Measurements from ENCODE around the gene RBBP9. TPM values are rescaled to one million over a fixed set of nuclear protein-coding genes. Genes with fewer than 3 reads are reported as not detected.
"Not testable (repeated sequence)": the region's sequence is repeated elsewhere in the genome, so short reads cannot be mapped to it uniquely, and the experiment has no call there.

RBBP9 gene
- total and polyA plus RNA-seq, 10 donors: 2.8 to 13.4 (median 10.2) TPM

DNA sequence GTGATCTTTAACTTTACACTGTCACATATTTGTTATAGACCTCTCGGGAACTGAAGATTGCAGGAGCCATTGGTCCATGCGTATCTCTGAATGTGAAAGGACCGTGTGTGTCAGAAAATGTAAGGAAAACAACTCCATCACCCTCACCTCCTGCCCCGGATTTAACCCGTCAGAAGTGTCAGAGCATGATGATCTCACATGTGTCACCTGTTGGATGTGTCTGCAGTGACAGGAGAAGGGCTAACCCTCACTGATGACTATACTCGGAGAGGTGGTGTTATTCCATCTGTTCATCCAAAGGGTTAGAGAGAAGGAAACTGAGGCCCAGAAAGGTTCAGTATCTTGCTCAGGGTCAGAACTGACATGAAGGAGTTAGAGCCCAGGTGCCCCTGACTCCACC lies 35.6 kb upstream of the RBBP9 start:
- H3K4me1 ChIP-seq: no peaks in the 10 kb centered on the region
- intact Hi-C loops (cut with DNase I; ENCODE audit: low total_unique reads): no loop called here
- no peak overlapping the region for H3K4me3 ChIP-seq
- 83 to 96% (median 94%) methylated on average over 6 of the region's 6 CpGs for WGBS, 5 donors
- no peak overlapping the region for H3K27ac ChIP-seq
- peaks cover 3 to 100% (median 86%) of the 10 kb centered on the region in 6 donors for H3K36me3 ChIP-seq
- TF ChIP-seq POLR2AphosphoS5 (IDR thresholded peaks at IDR 0.05) (no peak), POLR2A (IDR thresholded peaks at IDR 0.05) (no peak)
- TF ChIP-seq, protein P1, sequence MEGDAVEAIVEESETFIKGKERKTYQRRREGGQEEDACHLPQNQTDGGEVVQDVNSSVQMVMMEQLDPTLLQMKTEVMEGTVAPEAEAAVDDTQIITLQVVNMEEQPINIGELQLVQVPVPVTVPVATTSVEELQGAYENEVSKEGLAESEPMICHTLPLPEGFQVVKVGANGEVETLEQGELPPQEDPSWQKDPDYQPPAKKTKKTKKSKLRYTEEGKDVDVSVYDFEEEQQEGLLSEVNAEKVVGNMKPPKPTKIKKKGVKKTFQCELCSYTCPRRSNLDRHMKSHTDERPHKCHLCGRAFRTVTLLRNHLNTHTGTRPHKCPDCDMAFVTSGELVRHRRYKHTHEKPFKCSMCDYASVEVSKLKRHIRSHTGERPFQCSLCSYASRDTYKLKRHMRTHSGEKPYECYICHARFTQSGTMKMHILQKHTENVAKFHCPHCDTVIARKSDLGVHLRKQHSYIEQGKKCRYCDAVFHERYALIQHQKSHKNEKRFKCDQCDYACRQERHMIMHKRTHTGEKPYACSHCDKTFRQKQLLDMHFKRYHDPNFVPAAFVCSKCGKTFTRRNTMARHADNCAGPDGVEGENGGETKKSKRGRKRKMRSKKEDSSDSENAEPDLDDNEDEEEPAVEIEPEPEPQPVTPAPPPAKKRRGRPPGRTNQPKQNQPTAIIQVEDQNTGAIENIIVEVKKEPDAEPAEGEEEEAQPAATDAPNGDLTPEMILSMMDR (IDR thresholded peaks at IDR 0.05 in 8 of 11, conservative IDR thresholded peaks at IDR 0.05 in 3 of 11): no peak
- H3K27me3 ChIP-seq (replicated peaks in 1 of 7): no peaks in the 10 kb centered on the region
- H3K9me3 ChIP-seq: no peaks in the 10 kb centered on the region
- DNase-seq: no peak

DNA sequence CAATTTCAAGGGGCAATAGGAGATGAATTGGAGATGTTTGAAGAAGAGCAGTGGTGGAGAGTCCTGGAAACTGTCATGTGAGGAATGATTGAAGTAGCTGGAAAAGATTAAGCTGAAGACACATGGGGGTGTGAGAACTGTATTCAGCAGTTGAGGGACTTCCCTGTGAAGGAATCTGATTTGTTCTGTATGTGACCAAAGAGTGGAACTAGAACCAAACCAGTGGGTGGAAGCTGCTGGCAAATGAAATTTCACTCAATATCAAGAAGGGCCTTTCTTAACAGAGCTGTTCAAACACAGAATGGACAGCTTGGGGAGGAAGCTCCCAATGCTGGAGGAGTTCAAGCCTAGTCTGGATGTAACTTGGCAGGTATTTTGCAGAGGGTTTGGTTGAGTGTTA lies 32.0 kb upstream of the RBBP9 start:
- H3K27ac ChIP-seq: no peak overlapping the region
- DNase-seq: no peak
- H3K4me1 ChIP-seq: no peaks in the 10 kb centered on the region
- no peak overlapping the region for H3K4me3 ChIP-seq
- H3K27me3 ChIP-seq (replicated peaks in 1 of 7): no peaks in the 10 kb centered on the region
- TF ChIP-seq, protein P1 (IDR thresholded peaks at IDR 0.05 in 8 of 11, conservative IDR thresholded peaks at IDR 0.05 in 3 of 11): no peak
- TF ChIP-seq POLR2A (IDR thresholded peaks at IDR 0.05): no peak
- no peak for TF ChIP-seq POLR2AphosphoS5 (IDR thresholded peaks at IDR 0.05)
- intact Hi-C loops (cut with DNase I; ENCODE audit: low total_unique reads): no loop called here
- H3K9me3 ChIP-seq: no peaks in the 10 kb centered on the region
- H3K36me3 ChIP-seq: peaks cover 5 to 100% (median 95%) of the 10 kb centered on the region in 6 donors

DNA sequence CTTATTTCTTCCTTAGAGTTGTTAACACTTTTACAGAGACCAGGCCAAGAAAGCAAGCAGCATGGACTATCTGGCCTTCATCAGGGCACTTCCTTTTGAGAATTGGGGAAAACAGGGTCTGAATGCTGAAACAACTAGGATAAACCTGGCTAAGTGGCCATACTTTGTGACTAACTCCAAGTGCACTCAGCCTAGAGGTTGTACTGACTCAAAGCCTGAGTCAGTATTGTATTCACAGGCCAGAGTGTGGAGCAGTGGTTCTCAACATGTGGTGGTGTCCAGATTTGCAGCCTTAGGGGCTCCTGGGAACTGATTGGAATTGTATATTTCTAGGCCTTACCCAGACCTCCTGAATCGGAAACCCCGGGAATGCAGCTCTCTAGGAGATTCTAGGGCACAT lies 30.8 kb upstream of the RBBP9 start:
- Histone ChIP-seq H3K4me1 (no peaks in the 10 kb centered on the region), H3K36me3 (peaks cover 2 to 100% (median 91%) of the 10 kb centered on the region in 6 donors), H3K4me3 (no peak overlapping the region), H3K27me3 (replicated peaks in 1 of 7) (no peaks in the 10 kb centered on the region), H3K9me3 (no peaks in the 10 kb centered on the region), H3K27ac (no peak overlapping the region)
- intact Hi-C loops (cut with DNase I; ENCODE audit: low total_unique reads): no loop called here
- TF ChIP-seq POLR2A (IDR thresholded peaks at IDR 0.05) (no peak), POLR2AphosphoS5 (IDR thresholded peaks at IDR 0.05) (no peak)
- TF ChIP-seq, protein P1 (IDR thresholded peaks at IDR 0.05 in 8 of 11, conservative IDR thresholded peaks at IDR 0.05 in 3 of 11): no peak
- DNase-seq: no peak
- 93 to 98% (median 96%) methylated on average over 2 of the region's 2 CpGs for WGBS, 5 donors

DNA sequence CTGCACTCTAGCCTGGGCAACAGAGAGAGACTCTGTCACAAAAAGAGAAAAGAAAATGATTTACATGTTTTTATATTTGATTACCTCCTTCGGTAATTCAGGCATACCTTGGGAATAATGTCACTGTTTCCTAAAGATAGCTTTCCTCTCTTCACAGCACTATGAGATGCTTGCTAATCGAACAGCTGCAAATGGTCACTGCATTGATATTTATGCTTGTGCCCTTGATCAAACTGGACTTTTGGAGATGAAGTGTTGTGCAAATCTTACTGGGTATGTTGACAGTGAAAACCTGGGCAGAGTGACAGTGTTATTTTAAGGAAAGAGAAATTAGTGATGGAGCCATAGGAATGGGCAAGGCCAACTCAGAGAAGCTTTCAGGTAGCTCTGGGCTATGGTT lies 30.3 kb upstream of the RBBP9 start:
- no peak overlapping the region for H3K27ac ChIP-seq
- no peak for DNase-seq
- H3K9me3 ChIP-seq: no peaks in the 10 kb centered on the region
- intact Hi-C loops (cut with DNase I; ENCODE audit: low total_unique reads): no loop called here
- peaks cover 2 to 100% (median 86%) of the 10 kb centered on the region in 6 donors for H3K36me3 ChIP-seq
- WGBS, 5 donors: 94 to 99% (median 96%) methylated on average over 2 of the region's 2 CpGs
- H3K27me3 ChIP-seq (replicated peaks in 1 of 7): no peaks in the 10 kb centered on the region
- H3K4me1 ChIP-seq: no peaks in the 10 kb centered on the region
- H3K4me3 ChIP-seq: no peak overlapping the region
- TF ChIP-seq POLR2A (IDR thresholded peaks at IDR 0.05): no peak
- no peak for TF ChIP-seq POLR2AphosphoS5 (IDR thresholded peaks at IDR 0.05)
- TF ChIP-seq, protein P1 (IDR thresholded peaks at IDR 0.05 in 8 of 11, conservative IDR thresholded peaks at IDR 0.05 in 3 of 11): no peak

DNA sequence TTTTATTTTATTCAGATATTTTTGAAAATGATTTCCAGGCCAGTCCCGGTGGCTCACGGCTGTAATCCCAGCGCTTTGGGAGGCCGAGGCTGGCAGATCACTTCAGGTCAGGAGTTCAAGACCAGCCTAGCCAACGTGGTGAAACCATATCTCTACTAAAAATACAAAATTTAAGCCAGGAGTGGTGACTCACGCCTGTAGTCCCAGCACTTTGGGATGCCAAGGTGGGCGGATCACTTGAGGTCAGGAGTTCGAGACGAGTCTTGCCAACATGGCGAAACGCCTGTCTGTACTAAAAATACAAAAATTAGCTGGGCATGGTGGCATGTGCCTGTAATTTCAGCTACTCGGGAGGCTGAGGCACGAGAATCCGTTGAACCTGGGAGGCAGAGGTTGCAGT lies 29.7 kb upstream of the RBBP9 start:
- DNase-seq; H3K9me3 ChIP-seq; H3K4me3 ChIP-seq; H3K27me3 ChIP-seq (replicated peaks in 1 of 7); H3K4me1 ChIP-seq; H3K27ac ChIP-seq; intact Hi-C loops (cut with DNase I; ENCODE audit: low total_unique reads): not testable (repeated sequence)
- H3K36me3 ChIP-seq: peaks cover 2 to 100% (median 80%) of the 10 kb centered on the region in 6 donors
- 82 to 89% (median 84%) methylated on average over 14 of the region's 14 CpGs for WGBS, 5 donors
